ENCODE data around the gene KASH5.

GRCh38 chr19:49440439-49441209 lies 52.6 kb downstream of the KASH5 start:
- TF ChIP-seq, protein P1, sequence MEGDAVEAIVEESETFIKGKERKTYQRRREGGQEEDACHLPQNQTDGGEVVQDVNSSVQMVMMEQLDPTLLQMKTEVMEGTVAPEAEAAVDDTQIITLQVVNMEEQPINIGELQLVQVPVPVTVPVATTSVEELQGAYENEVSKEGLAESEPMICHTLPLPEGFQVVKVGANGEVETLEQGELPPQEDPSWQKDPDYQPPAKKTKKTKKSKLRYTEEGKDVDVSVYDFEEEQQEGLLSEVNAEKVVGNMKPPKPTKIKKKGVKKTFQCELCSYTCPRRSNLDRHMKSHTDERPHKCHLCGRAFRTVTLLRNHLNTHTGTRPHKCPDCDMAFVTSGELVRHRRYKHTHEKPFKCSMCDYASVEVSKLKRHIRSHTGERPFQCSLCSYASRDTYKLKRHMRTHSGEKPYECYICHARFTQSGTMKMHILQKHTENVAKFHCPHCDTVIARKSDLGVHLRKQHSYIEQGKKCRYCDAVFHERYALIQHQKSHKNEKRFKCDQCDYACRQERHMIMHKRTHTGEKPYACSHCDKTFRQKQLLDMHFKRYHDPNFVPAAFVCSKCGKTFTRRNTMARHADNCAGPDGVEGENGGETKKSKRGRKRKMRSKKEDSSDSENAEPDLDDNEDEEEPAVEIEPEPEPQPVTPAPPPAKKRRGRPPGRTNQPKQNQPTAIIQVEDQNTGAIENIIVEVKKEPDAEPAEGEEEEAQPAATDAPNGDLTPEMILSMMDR (conservative IDR thresholded peaks at IDR 0.05; ENCODE audit: low read depth, low read length) = no peak
- no peak for TF ChIP-seq EZH2 (IDR thresholded peaks at IDR 0.05; ENCODE audit: borderline replicate concordance, low read depth, low read length, poor library complexity, severe bottlenecking)

All from A673 (cell line).